NOMO-1 treated with DMSO at 0.1 percent for 48 hours (cell line): ENCODE measurements around the gene MED27.
A peak's percentile ranks its signal among the peaks of the same experiment; 100 is the strongest.

Experiments used
- DNase-seq: peaks from one replicate; lab custom pipeline; 2025; ENCODE audit not compliant: unreplicated experiment; lab: John Stamatoyannopoulos, UW

MED27 gene

DNA sequence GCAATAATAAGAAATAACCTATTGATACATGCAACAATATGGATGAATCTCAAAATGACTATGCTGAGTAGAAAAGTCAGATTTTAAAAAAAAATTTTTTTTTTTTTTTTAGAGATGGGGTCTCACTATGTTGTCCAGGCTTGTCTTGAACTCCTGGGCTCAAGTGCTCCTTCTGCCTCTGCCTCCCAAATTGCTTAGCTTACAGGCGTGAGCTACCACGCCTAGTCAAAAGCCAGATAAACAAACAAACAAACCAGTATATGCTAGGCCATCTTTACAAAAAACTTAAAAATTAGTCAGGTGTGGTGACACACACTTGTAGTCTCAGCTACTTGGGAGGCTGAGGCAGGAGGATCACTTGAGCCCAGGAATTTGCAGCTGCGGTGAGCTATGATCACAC lies 79.0 kb downstream of the MED27 start:
- DNase-seq: no peak

DNA sequence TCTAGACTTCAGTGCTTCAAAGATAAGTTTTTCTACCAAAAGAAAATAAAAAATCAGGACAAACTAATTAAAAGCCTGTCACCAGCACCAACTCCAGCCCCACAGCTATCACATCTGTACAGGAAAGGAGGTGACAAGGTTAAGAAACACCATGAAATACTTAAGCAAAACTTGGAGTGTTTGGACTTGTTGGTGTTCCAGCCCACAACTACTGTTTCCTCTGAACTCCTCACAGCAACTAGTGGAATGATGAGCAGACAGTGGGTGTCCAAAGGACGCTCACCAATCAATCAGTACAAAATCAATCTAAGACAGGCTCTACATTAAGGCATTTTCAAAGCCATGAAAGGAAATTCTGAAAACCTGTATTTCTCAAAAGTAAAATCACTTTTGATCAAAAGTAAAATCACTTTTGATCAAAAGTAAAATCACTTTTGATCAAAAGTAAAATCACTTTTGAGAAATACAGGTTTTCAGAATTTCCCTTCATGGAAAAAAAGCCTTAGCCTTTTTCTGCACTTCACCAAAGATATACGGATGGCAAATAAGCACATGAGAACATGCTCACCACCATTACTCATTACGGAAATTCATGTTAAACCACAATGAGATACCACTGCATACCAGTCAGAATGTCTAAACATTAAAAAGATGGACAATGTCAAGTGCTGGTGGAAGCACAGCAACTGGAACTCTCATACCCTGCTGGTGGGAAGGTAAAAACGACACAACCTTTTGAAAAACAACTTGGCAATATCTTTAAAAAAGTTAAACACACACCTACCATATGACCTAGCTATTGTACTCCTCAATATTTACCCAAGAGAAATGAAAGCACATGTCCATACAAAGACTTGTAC lies 79.7 kb downstream of the MED27 start:
- no peak for DNase-seq

DNA sequence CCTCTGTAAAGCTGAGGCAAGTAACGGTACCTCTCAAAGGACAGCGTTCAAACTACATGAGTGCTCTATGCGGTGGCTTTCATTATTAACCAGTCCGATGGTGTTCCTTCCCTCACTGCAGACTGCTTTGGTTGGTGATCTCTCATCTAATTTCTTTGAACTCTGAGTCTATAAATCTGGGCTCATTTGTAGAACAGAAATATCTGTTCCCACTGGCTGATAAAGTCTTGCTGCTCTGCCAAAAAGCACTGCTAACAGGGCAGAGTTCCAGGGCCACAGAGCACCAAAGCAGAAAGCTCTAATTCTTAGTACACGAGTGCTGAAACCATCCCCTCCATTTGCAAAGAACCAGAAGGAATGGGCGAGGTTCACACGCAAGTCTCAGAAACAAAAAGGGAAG lies 81.9 kb downstream of the MED27 start:
- no peak for DNase-seq

DNA sequence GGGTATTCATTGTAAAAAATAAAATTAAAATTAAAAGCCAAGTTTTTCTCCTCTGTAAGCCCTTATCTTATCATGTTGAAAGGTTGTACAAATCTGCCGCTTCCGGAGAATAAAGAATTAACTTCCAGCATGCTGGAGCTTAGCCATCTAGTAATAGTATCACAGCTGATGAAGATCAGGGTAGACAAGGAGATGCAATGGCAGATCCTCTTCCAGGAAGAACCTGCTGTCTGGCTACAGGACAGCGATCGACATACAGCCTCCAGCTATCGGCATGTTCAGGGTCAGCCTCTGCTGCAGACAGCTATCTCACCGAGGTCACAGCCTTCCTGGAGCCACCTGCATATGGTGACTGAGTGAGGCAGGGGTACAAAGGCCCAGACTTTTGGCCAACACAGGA lies 82.6 kb downstream of the MED27 start:
- no peak for DNase-seq

DNA sequence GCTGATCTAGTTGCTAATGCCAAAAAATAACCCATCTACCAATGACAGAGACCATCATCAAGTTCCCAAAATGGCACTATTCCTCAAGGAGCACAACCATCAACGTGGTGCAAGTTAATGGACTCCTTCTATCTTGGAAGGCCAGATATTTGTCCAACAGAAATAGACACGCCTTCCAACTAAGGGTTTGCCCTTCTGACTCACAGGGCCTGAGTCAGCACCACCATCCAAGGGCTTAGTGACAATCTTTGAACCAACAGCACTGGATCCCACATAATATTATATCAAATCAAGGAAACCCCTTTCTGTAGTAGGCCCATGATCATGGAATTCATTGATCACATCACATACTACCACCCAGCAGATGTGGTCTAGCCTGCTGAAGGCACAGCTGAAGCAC lies 84.3 kb downstream of the MED27 start:
- no peak for DNase-seq

DNA sequence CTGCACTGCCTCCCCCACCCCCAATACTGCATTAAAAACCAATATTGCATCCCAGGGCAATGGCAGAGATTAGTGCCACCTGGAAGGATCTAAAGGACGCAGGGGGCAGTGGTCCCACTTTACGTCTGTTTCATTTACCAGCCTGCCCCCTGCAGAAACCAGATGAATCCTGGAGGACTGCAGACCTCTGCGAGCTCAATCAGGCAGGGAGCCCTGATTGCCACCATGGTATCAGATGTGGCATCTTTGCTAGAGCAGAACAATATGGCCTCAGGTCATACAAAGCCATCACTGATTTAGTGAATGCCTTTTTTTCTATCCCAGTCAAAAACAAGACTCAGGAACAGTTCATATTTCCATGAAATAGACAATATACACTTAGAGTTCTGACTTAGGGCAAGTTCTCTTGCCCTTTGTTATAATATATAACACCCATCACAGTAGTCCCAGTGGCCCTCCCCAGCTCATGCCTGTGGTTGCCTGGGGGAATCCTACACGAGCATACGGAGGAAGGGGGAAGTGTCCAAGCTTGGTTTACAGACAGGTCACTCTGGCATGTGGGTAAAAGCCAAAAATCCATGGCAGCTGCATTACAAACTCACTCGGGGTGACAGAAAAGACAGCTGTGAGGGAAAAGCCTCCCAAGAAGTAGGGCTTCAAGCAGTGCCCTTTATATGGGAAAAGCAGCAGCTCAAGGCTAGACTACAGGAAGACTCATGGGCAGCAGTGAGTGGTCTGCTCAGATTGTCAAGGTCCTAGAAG lies 85.1 kb downstream of the MED27 start:
- no peak for DNase-seq

DNA sequence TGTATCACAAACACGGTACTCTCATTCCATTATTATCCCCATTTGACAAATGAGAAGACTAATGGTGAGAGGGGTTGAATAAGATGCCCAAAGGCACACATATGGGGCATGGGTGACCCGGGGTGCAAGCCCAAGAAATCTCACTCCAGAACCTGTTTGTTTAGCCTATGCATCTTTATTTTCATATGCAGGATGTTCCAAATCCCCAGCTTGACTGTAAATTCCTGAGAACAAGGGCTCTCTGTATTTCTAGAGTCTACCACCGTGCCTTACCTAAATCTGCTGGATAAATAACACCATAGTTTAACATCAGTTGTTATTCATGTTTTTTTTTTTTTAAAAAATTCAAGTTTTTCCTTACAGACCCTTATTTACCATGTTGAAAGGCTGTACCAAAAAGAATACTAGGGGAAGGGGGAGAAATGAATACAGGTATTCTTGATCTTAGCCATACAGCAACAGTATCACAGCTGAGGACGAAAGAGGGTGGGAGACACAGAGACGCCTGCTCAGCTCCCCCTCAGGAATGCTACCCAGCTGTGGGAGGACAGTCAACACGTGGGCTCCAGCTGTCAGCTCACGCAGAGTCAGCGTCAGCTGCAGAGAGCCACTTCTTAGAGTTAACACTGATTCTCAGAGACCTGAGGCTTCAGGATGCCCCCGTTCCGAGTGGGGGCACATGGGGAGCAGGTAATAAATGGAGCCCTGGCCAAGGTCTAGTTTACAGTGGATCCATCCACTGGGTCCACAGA lies 86.6 kb downstream of the MED27 start:
- no peak for DNase-seq

DNA sequence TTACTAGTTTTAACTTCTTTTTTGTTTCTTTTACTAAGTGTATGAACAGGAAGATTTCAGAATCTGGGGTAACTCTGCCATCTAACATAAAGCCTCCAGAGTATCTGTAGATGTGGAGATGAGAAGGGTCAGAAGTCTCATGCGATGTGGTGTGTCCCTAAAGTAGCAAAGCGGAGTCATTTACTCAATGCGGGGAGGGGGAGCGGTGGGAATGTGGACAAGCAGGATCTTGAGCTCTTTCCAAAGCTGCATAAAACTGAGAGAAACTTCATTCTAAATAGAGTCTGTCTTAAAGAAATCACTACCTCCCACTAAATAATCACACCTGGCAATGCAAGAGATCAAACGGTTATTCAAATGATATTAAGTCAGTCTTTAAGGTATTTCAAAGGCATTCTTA lies 92.4 kb downstream of the MED27 start:
- no peak for DNase-seq

DNA sequence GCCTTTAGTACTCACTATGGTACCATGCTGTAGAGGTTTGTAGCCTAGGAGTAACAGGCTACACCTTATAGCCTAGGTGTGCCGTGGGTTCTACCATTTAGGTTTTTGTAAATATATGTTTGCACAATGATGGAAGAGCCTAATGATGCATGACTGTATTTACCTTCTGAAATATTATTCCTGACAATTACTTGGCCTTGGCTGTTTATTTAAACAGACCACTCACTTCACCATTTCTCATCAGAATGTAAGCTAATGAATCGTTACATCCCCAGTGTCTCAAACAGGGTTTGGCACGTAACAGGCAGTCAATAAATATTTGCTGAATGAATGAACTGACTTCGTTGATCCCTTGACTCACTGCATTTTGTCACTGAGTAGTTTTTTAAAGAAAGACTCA lies 93.1 kb downstream of the MED27 start:
- no peak for DNase-seq

DNA sequence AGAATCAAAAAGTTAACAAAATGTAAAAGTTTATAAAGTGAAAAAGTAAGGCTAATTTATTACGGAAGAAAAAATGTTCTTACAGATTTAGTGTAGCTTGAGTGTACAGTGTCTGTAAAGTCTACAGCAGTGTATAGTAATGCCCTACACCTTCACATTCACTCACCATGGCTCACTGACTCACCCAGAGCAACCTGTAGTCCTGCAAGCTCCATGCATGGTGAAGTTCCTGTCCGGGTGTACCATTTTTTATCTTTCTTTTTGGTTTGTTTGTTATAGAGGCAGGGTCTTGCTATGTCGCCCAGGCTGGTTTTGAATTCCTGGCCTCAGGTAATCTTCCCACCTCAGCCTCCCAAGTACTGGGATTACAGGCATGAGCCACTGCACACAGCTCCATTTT lies 93.6 kb downstream of the MED27 start:
- DNase-seq: no peak

DNA sequence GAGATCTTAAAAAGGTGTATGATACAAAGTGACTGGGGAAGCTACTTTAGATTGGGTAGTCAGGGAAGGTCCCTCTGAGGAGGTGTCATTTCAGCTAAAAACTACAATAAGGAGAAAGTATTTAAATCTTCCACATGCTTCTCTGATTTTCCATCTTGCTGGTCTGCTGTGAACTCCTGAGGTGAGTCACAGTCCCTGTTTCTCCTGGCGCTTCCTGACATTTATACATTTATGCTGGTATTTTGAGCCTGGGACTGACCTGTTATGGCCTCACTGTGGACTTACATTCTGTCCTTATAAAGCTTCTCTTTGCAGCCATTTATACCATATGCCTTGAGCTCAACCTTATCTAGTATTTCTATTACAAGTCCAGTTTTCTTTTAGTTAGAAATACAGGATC lies 95.1 kb downstream of the MED27 start:
- DNase-seq: no peak

DNA sequence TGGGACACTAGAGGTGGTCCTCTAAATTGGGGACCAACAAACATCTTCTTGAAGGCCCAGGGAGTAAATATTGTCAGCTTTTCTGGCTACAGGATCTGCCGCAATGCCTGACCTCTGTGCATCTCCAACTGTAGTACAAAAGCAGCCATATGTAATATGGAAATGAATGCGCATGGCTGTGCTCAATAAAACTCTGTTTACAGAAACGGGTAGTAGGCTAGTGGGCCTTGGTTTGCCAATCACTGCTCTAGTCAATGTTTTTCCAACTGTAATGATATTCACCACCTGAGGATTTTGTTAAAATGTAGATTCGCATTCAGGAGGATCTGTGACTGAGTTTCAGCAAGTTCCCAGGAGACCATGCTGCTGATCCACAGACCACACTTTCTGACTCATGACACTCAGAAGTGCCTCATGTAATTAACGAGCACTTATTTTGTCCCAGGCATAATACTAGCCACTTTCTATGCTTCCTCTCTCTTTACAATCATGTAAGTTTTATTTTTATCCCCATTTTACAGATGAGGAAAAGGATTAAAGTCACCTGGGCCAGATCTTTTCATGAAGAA lies 96.9 kb downstream of the MED27 start:
- DNase-seq: peak; percentile 34

DNA sequence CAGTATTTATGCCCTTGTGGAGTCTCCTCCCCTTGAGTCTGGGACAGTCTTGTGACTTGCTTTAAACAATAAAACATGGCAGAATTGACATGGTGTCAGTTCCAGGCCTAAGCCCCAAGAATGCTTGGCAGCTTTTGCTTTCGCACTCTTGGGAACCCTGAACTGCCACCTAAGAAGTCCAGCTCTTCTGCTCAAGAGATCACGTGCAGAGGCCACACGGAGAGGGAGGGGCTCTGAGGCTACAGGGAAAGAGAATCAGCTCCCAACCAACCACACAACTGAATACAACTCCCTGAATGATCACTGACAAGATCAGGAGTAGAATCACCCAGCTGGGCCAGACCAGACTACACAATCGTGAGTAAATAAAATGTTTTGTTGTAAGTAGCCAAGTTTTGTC lies 97.6 kb downstream of the MED27 start:
- no peak for DNase-seq

DNA sequence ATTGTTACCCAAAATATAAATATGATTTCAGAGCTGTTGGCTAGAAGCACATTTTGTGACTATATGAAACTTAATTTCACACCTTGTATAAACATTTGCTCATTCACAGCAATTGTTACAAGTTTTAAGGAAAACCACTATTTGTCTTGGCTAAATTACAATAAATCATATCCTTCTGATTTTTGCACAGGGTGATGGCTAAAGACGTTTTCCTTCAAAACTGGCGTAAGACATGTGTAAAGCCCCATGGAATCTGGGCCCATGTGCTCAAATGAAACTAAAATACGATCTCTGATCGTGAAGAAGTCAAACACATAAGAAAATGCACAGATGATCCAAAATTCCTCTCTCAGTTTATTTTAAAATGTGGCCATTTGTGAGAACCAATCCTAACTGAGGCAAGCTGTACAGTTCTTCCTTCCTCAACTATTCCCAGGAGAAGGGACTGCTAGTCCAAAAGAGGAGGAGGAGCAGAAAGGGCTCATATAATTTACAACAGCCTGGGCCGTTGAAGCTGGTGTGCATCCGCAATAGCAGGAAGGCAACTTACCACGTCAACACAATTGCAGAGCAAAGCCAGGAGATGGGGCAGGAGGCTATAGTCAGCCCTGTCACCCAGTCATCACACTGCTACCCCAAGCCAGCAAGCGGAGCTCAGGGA lies 98.4 kb downstream of the MED27 start:
- DNase-seq: no peak

DNA sequence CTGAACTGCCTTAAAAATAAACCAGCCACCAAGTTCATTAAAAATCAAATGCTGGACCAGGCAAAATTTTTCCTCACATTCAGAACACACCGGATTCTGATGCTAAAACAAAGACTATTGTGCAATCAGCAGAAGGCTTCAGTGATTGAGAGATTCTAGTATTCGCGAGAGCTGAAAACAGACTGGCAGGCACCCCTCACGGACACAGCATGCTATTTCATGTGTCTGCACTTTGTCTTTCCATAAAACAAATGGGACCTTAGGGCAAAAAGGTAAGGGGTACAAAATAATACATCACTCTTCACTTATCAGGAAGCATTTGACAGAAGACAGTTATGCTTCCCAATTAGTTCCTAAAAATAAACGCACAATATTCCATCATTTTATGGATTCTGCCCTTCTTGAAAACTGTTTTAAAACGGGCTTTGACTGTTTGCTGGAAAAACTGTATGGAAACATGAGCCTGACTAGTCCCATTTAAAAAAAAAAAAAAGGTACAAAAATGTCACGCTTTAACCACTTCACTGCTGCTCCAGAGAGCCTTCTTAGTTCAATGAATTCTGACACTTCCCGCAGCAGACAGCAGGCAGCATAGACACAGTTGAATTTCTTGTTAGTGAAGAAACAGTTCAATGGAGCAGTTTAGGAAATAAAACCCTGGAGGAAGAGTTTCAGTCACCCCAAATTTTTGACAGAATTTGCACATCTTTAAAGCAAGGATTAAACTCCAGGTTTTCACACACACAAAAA lies 99.2 kb downstream of the MED27 start:
- no peak for DNase-seq

DNA sequence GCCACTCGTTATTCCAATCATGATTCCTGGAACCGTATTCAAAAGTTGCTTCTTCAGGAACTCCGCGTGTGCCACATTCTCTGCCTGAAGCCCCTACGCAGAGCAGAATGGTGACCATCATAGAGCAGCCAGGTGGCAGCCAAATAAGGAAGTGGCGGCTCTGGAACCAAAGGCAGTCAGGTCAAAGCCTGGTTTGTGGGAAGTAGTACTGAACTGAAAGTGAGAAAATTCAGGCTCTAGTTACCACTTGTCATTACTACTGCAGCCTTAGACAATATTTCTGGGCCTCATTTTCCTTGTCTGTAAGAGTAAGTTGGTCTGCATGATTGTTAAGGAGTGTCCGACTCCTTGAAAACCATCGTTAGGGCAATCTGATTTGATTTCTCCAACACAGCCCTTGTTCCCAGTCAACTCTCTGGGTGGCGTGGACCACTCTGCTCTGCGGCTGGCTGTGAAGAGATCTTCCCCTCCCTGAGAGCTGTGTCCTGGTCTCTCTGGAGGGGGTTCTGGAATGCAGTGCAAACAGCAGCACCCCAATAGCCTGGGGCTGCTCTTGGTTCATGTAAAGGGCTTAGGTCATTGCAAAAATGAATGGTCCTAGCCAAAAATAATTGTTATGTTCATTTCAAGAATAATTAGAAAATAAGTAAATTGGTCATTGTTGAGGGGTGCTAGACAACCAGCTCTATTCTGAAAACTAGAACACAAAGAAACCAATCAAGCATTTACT lies 102.4 kb downstream of the MED27 start:
- DNase-seq: peak; percentile 82

DNA sequence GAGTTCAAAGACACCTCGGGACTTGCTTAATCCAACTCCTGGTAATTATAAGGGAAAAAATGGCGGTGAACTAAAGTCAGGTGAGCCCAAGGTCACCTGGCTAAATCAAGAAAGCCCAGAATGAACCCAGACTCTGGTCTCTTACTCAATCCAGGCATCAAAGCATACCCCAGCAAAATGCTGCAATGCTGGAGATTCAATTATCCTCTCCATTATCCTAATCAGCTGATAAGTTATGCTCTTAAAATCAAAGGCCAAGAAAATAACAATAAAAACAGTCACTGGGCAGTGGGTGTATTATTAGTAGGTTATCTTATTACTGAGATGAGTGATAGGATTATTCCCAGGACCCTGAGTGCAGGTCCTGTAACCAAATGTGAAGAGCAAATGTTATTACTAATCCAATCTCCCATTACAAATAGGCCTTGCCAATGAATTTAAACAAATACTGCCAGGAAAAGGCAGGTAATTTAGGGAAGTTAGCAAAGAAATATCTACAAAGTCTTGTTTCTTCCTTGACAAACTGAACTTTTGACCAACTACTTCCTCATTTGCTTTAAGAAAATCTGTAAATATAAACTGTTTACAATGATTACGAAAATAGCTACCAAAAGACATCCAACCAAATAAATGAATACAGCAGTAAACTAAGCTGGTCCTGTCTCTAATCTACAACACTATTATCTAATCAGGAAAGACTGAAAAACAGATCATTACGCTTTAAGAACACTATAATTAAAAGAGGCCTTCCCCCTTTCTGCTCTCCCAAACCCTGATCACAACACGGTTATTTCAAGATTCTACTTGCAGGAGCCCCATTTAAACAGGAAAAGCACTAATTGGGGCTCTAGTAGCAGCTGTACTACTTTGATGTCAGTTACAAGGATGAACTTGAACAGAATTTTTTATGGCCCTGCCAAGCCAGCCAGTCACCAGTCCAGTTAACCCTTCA lies 103.2 kb downstream of the MED27 start:
- peak; percentile 64 for DNase-seq

DNA sequence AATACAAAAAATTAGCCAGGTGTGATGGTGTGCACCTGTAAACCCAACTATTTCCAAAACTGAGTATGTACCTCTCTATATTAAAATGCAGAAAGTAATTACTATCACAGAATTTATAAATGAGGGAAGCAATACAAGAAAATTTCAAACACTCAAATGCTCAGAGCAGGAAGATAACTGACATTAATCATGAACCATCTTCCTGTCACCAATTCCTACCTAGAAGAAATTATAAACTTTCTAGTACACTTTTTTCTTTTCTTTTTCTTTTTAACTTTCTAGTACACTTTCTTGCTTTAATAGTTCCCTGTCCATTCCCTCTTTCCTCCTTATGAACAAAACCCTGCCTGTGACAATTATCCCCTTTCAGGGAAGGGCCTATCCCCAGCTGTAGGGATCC lies 106.8 kb downstream of the MED27 start:
- no peak for DNase-seq
